C4-2B (cell line): ENCODE results near the gene KRT17.
A peak's percentile ranks its signal among the peaks of the same experiment; 100 is the strongest.
"Not testable (repeated sequence)": the region's sequence is repeated elsewhere in the genome, so short reads cannot be mapped to it uniquely, and the experiment has no call there.

Experiments
- H3K27ac ChIP-seq: fragments of 450-650 bp; 2 replicates; pipeline ENCODE4 v1.5.1; 2017
- ZFX ChIP-seq: fragments of 450-650 bp; IDR thresholded peaks from 2 replicates; pipeline ENCODE4 v1.6.1; 2017
- TF ChIP-seq, protein P1 (sequence below): fragments of 450-650 bp; conservative IDR thresholded peaks from 2 replicates; pipeline ENCODE4 v1.5.1; 2017; ENCODE audit warnings: mild to moderate bottlenecking

The KRT17 gene

DNA sequence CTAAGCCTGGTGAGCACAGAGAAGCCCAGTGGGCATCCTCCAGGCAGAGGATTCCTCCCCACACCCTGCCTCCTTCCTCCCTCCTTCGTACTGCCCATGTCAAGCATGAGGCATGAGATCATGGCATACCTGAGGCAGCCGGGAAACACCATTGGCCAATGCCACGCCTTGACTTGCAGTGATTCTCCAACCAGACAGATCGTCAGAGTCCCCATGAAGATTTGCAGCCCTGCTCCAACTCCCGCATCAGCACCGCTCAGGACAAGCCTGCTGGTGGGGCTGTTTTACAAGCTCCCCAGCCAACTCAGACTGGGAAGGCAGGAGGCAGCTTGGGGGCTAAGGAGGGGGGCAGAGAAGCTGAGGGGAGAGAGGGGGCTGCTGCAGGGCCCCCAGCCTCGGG, 8.9 kb downstream of the KRT17 start:
- no peak for TF ChIP-seq ZFX
- TF ChIP-seq, protein P1, sequence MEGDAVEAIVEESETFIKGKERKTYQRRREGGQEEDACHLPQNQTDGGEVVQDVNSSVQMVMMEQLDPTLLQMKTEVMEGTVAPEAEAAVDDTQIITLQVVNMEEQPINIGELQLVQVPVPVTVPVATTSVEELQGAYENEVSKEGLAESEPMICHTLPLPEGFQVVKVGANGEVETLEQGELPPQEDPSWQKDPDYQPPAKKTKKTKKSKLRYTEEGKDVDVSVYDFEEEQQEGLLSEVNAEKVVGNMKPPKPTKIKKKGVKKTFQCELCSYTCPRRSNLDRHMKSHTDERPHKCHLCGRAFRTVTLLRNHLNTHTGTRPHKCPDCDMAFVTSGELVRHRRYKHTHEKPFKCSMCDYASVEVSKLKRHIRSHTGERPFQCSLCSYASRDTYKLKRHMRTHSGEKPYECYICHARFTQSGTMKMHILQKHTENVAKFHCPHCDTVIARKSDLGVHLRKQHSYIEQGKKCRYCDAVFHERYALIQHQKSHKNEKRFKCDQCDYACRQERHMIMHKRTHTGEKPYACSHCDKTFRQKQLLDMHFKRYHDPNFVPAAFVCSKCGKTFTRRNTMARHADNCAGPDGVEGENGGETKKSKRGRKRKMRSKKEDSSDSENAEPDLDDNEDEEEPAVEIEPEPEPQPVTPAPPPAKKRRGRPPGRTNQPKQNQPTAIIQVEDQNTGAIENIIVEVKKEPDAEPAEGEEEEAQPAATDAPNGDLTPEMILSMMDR = no peak
- H3K27ac ChIP-seq = no peak overlapping the region

DNA sequence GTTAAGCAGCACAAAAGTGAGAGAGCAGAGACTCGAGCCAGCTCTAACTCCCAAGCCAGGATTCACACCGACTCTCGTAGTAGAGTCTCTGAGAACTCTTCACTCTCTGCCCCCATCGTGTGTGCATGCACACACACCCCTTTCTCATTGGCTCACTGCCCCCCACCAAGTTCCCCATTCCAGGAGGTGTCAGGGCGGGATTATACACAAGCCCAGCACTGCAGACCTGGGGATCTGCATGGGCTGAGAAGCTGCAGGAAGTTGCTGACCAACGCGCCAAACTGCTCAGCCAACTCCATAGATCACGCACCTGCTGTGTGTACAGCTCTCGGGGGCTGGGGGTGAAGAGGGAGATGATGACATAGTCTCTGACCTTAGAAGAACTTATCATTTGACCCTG, 9.6 kb downstream of the KRT17 start:
- not testable (repeated sequence) for H3K27ac ChIP-seq

DNA sequence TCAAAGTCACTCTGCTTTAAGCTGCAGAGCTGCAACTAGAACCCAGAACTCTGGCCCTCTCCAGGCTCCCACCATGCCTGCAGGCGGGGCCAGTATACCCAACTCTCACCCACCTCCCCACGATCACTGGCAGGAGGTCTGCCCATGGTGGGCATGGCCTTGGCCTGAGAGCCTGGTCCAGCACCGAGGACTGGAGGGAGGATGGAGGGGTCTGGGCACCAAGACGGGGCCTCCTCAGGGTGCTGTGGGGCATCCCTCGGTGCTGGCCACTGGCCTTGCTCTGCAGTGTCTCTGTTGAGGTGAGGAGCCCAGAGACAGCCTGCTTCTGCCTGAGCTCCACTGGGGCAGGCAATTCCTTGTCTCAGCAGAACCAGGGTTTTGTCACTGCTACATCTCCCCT, 10.3 kb downstream of the KRT17 start:
- H3K27ac ChIP-seq = no peak overlapping the region
- TF ChIP-seq ZFX = no peak
- TF ChIP-seq, protein P1 = no peak

DNA sequence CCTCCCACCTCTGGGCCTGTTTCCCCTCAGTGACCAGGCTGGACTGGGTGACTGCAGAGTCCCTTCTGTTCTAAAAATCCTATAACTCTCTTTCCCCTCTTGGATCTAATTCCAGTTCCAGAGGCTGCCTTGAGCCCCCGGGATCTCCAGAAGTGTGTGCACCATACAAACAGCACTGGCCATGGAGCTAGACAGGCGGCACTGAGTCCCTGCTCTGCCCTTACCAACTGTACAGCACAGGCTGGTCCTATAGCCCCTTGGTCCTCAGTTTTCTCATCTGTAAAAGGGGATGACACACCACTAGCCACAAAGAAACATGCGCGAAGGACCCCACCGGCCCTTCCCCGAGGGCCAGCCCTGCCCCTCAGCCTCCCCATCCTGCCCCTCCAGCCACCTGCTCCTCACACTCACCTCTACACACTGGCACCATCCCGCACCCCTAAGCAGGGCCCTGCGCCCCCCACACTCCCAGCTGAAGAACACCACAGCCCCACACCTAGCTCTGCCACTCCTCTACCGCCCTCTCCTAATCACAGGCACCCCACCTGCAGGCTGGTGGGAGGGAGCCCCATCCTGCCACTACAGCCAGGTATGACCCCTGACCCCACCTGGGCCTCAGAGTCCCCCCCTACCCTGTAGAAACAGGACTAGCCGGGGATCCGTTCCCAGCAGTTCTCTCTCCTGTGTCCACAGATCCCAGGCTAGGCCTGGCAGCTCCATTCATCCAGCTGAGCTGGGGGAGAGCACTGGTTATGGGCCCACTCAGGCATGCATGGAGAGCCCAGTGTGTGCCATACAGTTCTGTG, 10.9 kb downstream of the KRT17 start:
- no peak for TF ChIP-seq ZFX
- TF ChIP-seq, protein P1 = no peak
- H3K27ac ChIP-seq = no peak overlapping the region

DNA sequence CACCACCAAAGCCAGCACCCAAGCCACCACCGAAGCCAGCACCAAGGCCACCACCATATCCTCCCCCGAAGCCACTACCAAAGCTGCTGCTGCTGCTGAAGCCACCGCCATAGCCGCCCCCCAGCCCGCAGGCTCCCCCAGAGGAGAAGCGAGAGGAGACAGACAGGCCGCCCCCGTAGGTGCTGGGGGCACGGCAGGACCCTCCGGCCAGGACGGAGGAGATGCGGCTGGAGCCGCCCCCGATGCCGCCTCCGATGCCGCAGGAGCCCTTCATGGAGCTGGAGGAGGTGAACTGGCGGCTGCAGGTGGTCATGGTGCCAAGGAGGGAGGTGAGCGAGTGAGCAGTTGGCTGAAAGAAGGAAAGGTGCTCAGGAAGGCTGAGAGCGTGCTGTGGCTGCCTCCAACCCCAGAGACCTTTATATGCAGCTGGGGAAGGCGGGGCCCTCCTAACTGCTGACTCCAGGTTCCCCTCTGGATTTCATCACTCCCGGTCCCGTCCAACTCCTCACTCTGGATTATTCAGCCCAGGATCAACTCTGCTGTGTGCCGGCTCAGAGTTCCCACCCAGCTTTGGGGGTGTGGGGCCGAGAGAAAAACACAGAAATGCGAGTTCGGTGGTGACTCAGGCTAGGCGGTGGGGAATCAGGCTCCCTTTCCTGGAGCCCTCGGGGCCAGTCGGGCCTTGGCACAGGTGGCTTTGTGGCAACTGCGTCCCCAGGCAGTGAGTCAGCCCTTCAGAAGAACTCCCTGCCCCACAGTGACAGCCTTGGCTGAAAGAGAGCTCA, 11.8 kb downstream of the KRT17 start, which contains the start of gene KRT16:
TSS of gene KRT16 (minus strand) at position 392 of the 785 bp plus-strand sequence. CDS start at position 313, 79 bp downstream.
- H3K27ac ChIP-seq = not testable (repeated sequence)

DNA sequence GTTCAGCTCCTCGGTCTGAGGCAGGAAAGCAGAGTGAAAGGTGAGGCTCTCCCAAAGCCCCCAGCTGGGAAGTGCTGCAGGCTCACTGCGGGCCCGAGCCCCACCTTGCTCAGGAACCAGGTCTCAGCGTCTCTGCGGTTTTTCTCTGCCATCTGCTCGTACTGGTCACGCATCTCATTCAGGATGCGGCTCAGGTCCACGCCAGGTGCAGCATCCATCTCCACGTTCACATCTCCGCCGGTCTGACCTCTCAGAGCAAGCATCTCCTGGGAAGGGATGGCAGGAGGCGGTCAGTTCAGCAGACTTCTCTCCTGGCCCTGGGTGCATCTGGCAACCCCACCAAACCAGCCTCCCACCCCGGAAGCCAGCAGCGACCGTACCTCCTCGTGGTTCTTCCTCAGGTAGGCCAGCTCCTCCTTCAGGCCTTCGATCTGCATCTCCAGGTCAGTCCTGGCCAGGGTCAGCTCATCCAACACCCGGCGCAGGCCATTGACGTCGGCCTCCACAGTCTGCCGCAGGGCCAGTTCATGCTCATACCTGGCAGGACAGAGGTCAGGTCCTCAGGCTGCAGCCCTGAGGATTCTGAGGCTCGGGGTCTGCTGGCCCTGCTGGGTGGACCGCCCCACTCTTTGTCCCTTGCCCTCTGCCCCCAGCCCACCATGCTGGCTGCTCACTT, 13.3 kb downstream of the KRT17 start:
- H3K27ac ChIP-seq = no peak overlapping the region
- TF ChIP-seq, protein P1 = no peak
- no peak for TF ChIP-seq ZFX

DNA sequence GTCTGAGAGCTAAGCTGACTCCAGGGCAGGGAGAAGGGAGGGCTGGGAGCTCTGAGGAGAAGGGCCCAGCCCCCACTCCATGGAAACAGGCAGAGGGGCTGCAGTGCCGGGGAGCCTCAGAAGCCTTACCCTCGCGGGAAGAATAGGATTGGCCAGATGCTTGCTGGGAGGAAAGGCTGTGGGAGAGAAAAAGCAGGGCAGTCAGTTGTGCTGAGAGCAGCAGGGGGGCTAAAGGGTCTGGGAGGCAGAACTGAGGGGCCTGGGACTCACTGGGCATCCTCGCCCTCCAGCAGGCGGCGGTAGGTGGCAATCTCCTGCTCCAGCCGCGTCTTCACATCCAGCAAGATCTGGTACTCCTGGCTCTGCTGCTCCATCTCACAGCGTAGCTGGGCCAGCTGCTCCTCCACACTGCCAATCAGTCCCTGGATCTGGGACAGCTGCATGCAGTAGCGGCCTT, 14.3 kb downstream of the KRT17 start:
- H3K27ac ChIP-seq = not testable (repeated sequence)

DNA sequence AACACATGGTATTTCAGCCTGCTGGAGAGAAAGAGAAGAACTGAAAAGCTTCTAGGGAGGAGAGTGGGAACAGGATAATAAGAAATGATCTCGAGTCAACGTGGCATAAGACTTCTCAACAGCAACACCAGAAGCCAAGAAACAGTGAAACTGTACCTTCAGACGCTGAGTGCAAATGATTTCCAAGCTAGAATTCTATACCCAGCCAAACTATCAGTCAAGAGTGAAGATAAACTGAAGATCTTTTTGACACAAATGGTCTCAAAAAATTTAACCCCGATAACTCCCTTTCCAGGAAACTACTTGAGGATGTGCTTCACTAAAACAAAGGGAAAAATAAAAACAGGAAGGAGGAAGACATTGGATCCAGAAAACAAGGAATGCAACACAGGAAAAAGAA, 17.4 kb downstream of the KRT17 start:
- not testable (repeated sequence) for H3K27ac ChIP-seq

DNA sequence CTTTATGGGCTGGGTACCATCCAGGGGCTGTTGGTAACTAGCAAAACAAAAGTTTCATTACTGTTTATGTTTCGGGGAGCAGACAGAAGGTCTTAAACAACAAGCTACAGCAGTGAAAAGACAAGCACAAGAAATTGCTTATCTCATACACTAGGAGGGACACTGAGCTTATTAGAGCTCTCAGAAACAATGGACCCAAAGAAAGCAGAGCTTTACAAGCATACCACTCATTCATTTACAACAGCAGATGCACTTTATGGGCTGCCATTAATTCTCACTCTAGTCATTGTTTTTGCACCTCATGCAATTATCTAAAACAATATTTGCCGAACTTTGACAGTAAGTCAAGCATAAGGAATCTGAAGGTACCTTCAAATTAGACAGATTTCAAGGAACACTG, 21.9 kb downstream of the KRT17 start:
- peak overlapping the region; percentile 66 for H3K27ac ChIP-seq
- TF ChIP-seq, protein P1 = no peak
- TF ChIP-seq ZFX = no peak
